Calu3 (cell line): Measurements from ENCODE around the gene NME5. TPM values are rescaled to one million over a fixed set of nuclear protein-coding genes. Genes with fewer than 3 reads are reported as not detected.
A peak's percentile ranks its signal among the peaks of the same experiment; 100 is the strongest.
"Not testable (repeated sequence)": the region's sequence is repeated elsewhere in the genome, so short reads cannot be mapped to it uniquely, and the experiment has no call there.

Experiments
- BruUV-seq: library from RNA; stranded (reverse); fragments of 400-500 nt; replicated peaks from 2 replicates; lab custom pipeline; 2021; lab: Mats Ljungman, UMichigan
- CTCF ChIA-PET: fragments of 300-600 bp; sonication (Branson Sonifier 250); formaldehyde crosslinking; loops from one replicate; lab custom pipeline; 2022; ENCODE audit warnings: antibody characterized with exemption; lab: Charles Lee
- DNase-seq: peaks from one replicate; pipeline ENCODE4 v3.0.0; 2022
- H3K27ac Mint-ChIP-seq: one replicate; pipeline ENCODE4 v1.8.0; 2022; ENCODE audit warnings: mixed read lengths; ENCODE audit not compliant: unreplicated experiment
- H3K27me3 Mint-ChIP-seq: one replicate; pipeline ENCODE4 v1.8.0; 2022; ENCODE audit warnings: mixed read lengths; ENCODE audit not compliant: unreplicated experiment
- H3K36me3 Mint-ChIP-seq: one replicate; pipeline ENCODE4 v1.8.0; 2022; ENCODE audit warnings: mild to moderate bottlenecking, moderate library complexity, mixed read lengths; ENCODE audit not compliant: insufficient read depth, unreplicated experiment
- H3K4me1 Mint-ChIP-seq: one replicate; pipeline ENCODE4 v1.8.0; 2022; ENCODE audit warnings: mild to moderate bottlenecking, low read depth, mixed read lengths; ENCODE audit not compliant: unreplicated experiment
- H3K4me3 Mint-ChIP-seq: one replicate; pipeline ENCODE4 v1.8.0; 2022; ENCODE audit warnings: mild to moderate bottlenecking, low read depth, moderate library complexity, mixed read lengths; ENCODE audit not compliant: unreplicated experiment
- H3K9me3 Mint-ChIP-seq: one replicate; pipeline ENCODE4 v1.8.0; 2022; ENCODE audit warnings: low read depth, mixed read lengths; ENCODE audit not compliant: unreplicated experiment
- CTCF ChIP-seq: fragments of 200-600 bp; IDR thresholded peaks from one replicate; pipeline ENCODE4 v1.8.0; 2022; ENCODE audit warnings: antibody characterized with exemption; ENCODE audit not compliant: unreplicated experiment
- intact Hi-C: fragments of 100-400 bp; cut with micrococcal nuclease; formaldehyde crosslinking; loops from one replicate; pipeline ENCODE4 v1.10.0; 2022; ENCODE audit not compliant: unreplicated experiment
- total RNA-seq: library from RNA; stranded (reverse); gene quantifications from 2 replicates; pipeline ENCODE4 v1.2.3, GENCODE V29; 2022

Gene NME5
- total RNA-seq, 1 experiment from 2014 or later, result 3.9 TPM

- no peak for DNase-seq
- Mint-ChIP-seq H3K9me3 (no peaks in the 10 kb centered on the region), H3K36me3 (no peaks in the 10 kb centered on the region), H3K4me3 (no peak overlapping the region), H3K27ac (no peak overlapping the region), H3K4me1 (no peaks in the 10 kb centered on the region), H3K27me3 (no peaks in the 10 kb centered on the region)
- CTCF ChIA-PET, result interaction anchor here (5.0 kb wide), 1 partner anchor 55 kb away, joined by 15 read pairs; no protein-coding TSS in a partner anchor
- no peak for TF ChIP-seq CTCF
- no TSS peak for BruUV-seq
- intact Hi-C loops, result no loop called here
These were observed 61.1 kb downstream of the NME5 start for GRCh38 chr5:138078006-138078643.

GRCh38 chr5:138077064-138077696 lies 62.0 kb downstream of the NME5 start:
- no peaks in the 10 kb centered on the region for H3K27me3 Mint-ChIP-seq
- H3K36me3 Mint-ChIP-seq, result no peaks in the 10 kb centered on the region
- no peak overlapping the region for H3K27ac Mint-ChIP-seq
- no TSS peak for BruUV-seq
- peak; percentile 70 for DNase-seq
- CTCF ChIA-PET, result interaction anchor here (0.6 to 5.0 kb wide), 4 partner anchors 8 to 56 kb away, joined by 3 to 15 read pairs (median 3); no protein-coding TSS in a partner anchor
- TF ChIP-seq CTCF, result peak; percentile 91
- H3K4me3 Mint-ChIP-seq, result no peak overlapping the region
- intact Hi-C loops, result loop anchor here (1.0 kb wide), 1 partner anchor 56 kb away; no protein-coding TSS in a partner anchor
- no peaks in the 10 kb centered on the region for H3K4me1 Mint-ChIP-seq
- H3K9me3 Mint-ChIP-seq, result no peaks in the 10 kb centered on the region

- H3K27me3 Mint-ChIP-seq, result peaks cover 11% of the 10 kb centered on the region
- BruUV-seq, DNase-seq, H3K4me3 Mint-ChIP-seq, H3K9me3 Mint-ChIP-seq, H3K36me3 Mint-ChIP-seq, intact Hi-C loops, H3K27ac Mint-ChIP-seq, H3K4me1 Mint-ChIP-seq: not testable (repeated sequence)
- CTCF ChIA-PET, result interaction anchor here (2.9 kb wide), 1 partner anchor 34 kb away, joined by 20 read pairs; no protein-coding TSS in a partner anchor
These were observed 69.2 kb downstream of the NME5 start for GRCh38 chr5:138070026-138070425.

- Mint-ChIP-seq H3K36me3 (no peaks in the 10 kb centered on the region), H3K27me3 (peaks cover 11% of the 10 kb centered on the region), H3K4me3 (no peak overlapping the region), H3K9me3 (no peaks in the 10 kb centered on the region), H3K4me1 (no peaks in the 10 kb centered on the region), H3K27ac (no peak overlapping the region)
- peak; percentile 77 for TF ChIP-seq CTCF
- intact Hi-C loops, result loop anchor here (1.0 to 10.0 kb wide), 3 partner anchors 33 to 440 kb away; no protein-coding TSS in a partner anchor
- peak; percentile 93 for DNase-seq
- CTCF ChIA-PET, result interaction anchor here (0.6 to 2.9 kb wide), 8 partner anchors 8 to 439 kb away, joined by 3 to 20 read pairs (median 4); no protein-coding TSS in a partner anchor
- no TSS peak for BruUV-seq
These were observed 70.3 kb downstream of the NME5 start for GRCh38 chr5:138068742-138069600.
